GM13976 (cell line): ENCODE results near the gene CDKN2B-AS1.
"Not testable (repeated sequence)": the region's sequence is repeated elsewhere in the genome, so short reads cannot be mapped to it uniquely, and the experiment has no call there.

Source experiments
- DNase-seq: peaks from one replicate; pipeline ENCODE4 v3.0.0; 2012; ENCODE audit warnings: low spot score
- in situ Hi-C: fragments of 300-500 bp; cut with MboI; formaldehyde crosslinking; loops from one replicate; pipeline ENCODE4 v1.12.0; 2022; ENCODE audit warnings: low sequenced_read_pairs, mixed read lengths, inconsistent platforms; ENCODE audit not compliant: unreplicated experiment
- TF ChIP-seq, protein P1 (sequence below): IDR thresholded peaks from 2 replicates; pipeline ENCODE4 v1.5.1; 2012; ENCODE audit warnings: borderline replicate concordance, mild to moderate bottlenecking; ENCODE audit not compliant: insufficient read depth; ENCODE audit errors: extremely low read depth, missing control alignments, control extremely low read depth

Gene CDKN2B-AS1

GRCh38 chr9:21994556-21995005 lies at the start of gene CDKN2B-AS1:
TSS of gene CDKN2B-AS1 (plus strand) at chr9:21994791.
- in situ Hi-C loops: no loop called here
- DNase-seq: peak; percentile 74
- TF ChIP-seq, protein P1, sequence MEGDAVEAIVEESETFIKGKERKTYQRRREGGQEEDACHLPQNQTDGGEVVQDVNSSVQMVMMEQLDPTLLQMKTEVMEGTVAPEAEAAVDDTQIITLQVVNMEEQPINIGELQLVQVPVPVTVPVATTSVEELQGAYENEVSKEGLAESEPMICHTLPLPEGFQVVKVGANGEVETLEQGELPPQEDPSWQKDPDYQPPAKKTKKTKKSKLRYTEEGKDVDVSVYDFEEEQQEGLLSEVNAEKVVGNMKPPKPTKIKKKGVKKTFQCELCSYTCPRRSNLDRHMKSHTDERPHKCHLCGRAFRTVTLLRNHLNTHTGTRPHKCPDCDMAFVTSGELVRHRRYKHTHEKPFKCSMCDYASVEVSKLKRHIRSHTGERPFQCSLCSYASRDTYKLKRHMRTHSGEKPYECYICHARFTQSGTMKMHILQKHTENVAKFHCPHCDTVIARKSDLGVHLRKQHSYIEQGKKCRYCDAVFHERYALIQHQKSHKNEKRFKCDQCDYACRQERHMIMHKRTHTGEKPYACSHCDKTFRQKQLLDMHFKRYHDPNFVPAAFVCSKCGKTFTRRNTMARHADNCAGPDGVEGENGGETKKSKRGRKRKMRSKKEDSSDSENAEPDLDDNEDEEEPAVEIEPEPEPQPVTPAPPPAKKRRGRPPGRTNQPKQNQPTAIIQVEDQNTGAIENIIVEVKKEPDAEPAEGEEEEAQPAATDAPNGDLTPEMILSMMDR: peak; percentile 22

DNA sequence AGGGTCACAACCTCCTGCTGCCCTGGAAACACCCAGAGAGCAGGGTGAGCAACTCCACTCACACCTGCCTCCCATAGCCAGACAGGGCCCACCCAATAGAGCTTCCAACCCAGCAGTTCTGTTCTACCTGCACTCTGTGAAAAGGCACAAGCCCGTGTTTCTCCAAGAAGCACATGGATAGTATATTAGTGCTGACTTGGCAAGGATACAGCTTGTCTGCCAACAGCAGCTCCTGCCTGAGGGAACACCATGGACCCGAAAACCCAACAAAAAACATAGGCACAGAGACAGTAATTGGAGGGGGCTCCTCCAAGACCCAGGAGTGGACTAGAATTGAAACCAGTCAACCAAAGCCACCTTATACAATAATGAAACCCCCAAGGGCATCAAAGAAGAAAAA lies 49.0 kb upstream of the CDKN2B-AS1 start:
- DNase-seq: no peak
- in situ Hi-C loops: no loop called here
- TF ChIP-seq, protein P1: no peak

DNA sequence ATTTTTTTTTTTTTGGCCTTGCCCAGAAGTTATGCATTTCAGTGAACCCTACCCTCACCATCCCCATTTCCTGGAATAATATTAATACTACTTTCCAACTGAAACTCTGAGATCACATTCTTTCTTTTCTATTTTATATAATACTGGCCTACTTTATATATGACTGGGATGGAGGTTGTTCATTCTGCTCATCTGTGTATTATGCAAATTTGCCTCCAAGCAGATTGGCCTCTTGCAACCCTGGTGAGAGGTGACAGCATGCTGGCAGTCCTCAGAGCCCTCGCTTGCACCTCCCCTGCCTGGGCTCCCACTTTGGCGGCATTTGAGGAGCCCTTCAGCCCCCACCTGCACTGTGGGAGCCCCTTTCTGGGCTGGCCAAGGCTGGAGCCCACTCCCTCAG lies 35.8 kb upstream of the CDKN2B-AS1 start:
- in situ Hi-C loops: no loop called here

DNA sequence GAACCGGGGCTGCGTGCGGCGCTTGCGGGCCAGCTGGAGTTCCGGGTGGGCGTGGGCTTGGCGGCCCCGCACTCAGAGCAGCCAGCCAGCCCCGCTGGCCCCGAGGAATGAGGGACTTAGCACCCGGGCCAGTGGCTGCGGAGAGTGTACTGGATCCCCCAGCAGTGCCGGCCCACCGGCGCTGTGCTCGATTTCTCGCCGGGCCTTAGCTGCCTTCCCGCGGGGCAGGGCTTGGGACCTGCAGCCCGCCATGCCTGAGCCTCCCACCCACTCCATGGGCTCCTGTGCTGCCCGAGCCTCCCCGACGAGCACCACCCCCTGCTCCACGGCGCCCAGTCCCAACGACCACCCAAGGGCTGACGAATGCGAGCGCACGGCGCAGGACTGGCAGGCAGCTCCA lies 35.3 kb upstream of the CDKN2B-AS1 start:
- DNase-seq, in situ Hi-C loops: not testable (repeated sequence)

More for the DNA sequence above, 35.8 kb upstream of the CDKN2B-AS1 start:
- TF ChIP-seq, protein P1: no peak
- DNase-seq: no peak

- TF ChIP-seq, protein P1: no peak
- no peak for DNase-seq
- in situ Hi-C loops: no loop called here
Observed at GRCh38 chr9:21961569-21961968, 33.0 kb upstream of the CDKN2B-AS1 start.

DNA sequence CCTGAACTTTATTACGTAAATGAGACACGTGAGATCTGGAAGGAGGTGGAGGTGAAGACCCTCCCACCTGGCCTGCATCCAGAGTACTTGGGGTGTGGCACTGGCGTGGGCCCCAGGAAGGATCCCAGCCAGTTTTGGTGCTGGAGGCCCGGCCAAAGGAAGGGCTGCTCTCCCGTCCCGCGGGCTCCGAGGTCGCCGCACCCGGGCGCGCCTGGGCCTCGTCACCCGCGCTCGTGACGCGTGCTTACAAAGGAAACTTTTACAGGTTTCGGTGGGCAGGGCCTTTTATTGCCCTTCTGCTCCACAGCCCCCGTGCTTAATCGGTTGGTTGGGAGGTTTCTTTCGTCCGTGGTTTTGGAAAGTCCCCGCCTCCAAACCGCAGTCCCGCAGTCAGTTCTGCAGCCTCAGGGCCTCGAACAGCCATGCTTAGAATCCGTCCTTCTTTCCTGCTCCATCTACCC lies 29.6 kb upstream of the CDKN2B-AS1 start:
- in situ Hi-C loops: no loop called here
- peak; percentile 69 for DNase-seq
- TF ChIP-seq, protein P1: no peak

GRCh38 chr9:21965401-21965951 lies 29.1 kb upstream of the CDKN2B-AS1 start:
- peak; percentile 78 for DNase-seq

More at GRCh38 chr9:21965401-21965951, 29.1 kb upstream of the CDKN2B-AS1 start:
- in situ Hi-C loops: no loop called here
- TF ChIP-seq, protein P1: peak; percentile 45
